Amniotic stem cell (primary cell): ENCODE measurements around the gene TTBK1.

Experiments used
- DNase-seq: peaks from one replicate; lab custom pipeline; 2025; lab: John Stamatoyannopoulos, UW

The TTBK1 gene

GRCh38 chr6:43242908-43243663 lies at the start of gene TTBK1:
TTBK1 (plus strand) TSS chr6:43243481; CDS start chr6:43246661, 3,180 bp downstream.
- no peak for DNase-seq

GRCh38 chr6:43193929-43194328 lies 49.4 kb upstream of the TTBK1 start:
- no peak for DNase-seq

- DNase-seq: no peak
Measured at GRCh38 chr6:43196337-43196736, 46.9 kb upstream of the TTBK1 start.

- DNase-seq: no peak
Measured at GRCh38 chr6:43199912-43200311, 43.4 kb upstream of the TTBK1 start.

- DNase-seq: no peak
Measured at GRCh38 chr6:43200541-43200940, 42.7 kb upstream of the TTBK1 start.

- DNase-seq: no peak
Measured at GRCh38 chr6:43202451-43202850, 40.8 kb upstream of the TTBK1 start.

- DNase-seq: no peak
Measured at GRCh38 chr6:43203029-43203717, 40.1 kb upstream of the TTBK1 start.

- DNase-seq: no peak
Measured at GRCh38 chr6:43203718-43204095, 39.6 kb upstream of the TTBK1 start.

GRCh38 chr6:43204271-43205105 lies 38.8 kb upstream of the TTBK1 start:
- no peak for DNase-seq

- DNase-seq: no peak
Measured at GRCh38 chr6:43205849-43206248, 37.4 kb upstream of the TTBK1 start.

GRCh38 chr6:43207286-43207685 lies 36.0 kb upstream of the TTBK1 start:
- DNase-seq: no peak

GRCh38 chr6:43211955-43212354 lies 31.3 kb upstream of the TTBK1 start:
- no peak for DNase-seq

- no peak for DNase-seq
Measured at GRCh38 chr6:43213431-43213830, 29.9 kb upstream of the TTBK1 start.

GRCh38 chr6:43215066-43215465 lies 28.2 kb upstream of the TTBK1 start:
- no peak for DNase-seq

- DNase-seq: no peak
Measured at GRCh38 chr6:43216200-43216599, 27.1 kb upstream of the TTBK1 start.

- no peak for DNase-seq
Measured at GRCh38 chr6:43217351-43217750, 25.9 kb upstream of the TTBK1 start.

GRCh38 chr6:43219119-43219518 lies 24.2 kb upstream of the TTBK1 start:
- no peak for DNase-seq

GRCh38 chr6:43219814-43220213 lies 23.5 kb upstream of the TTBK1 start:
- DNase-seq: no peak

- no peak for DNase-seq
Measured at GRCh38 chr6:43220439-43220951, 22.8 kb upstream of the TTBK1 start.

- DNase-seq: no peak
Measured at GRCh38 chr6:43221046-43221972, 22.0 kb upstream of the TTBK1 start.

- no peak for DNase-seq
Measured at GRCh38 chr6:43222418-43223059, 20.7 kb upstream of the TTBK1 start.
